Measurements from ENCODE around the gene CIDEA. TPM values are rescaled to one million over a fixed set of nuclear protein-coding genes. Genes with fewer than 3 reads are reported as not detected.
A peak's percentile ranks its signal among the peaks of the same experiment; 100 is the strongest.

Gene CIDEA
- total RNA-seq, 1 experiment from 2014 or later = not detected

DNA sequence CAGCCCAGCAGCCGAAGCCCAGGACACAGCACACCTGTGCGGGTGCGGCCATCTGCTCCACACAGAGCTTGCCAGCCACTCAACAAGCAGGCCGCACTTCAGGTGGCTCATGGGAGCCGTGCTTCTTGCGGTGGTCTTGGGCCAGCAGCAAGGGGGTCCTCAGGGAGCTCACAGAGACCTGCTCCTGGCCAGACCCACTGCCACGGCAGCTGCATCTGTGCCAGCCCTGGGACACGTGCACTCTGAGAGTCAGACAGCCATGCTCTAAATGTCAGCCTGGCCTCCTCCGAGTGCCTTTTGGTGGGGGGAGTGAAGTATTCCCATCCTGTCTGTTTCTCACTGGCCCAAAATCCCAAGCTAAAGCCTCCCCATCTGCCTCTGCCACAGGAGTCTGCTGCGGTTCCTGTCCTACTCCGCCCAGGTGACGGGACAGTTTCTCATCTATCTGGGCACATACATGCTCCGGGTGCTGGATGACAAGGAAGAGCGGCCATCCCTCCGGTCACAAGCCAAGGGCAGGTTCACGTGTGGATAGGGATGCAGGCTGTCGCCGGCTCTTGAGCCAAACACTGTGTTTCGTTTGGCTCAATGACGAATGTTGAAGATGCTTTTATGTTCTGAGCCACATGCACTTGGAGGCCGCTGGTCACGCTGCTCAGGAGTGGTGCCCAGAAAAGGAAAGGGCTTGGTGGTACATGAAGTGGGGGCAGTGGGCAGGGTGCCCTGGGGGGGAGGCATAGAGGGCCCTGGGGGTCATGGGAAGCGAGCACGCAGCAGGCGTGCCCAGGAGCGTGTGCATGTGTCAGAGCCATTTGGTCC, 22.8 kb downstream of the CIDEA start:
- Mint-ChIP-seq H3K4me3 (no peak overlapping the region), H3K9me3 (no peaks in the 10 kb centered on the region), H3K27me3 (ENCODE audit: low read depth) (peaks cover 8% of the 10 kb centered on the region), H3K4me1 (peaks cover 20 to 22% of the 10 kb centered on the region in 2 experiments), H3K36me3 (ENCODE audit: insufficient read depth in 1 of 3, low read depth in 3 of 3) (no peaks in the 10 kb centered on the region; a peak in 1 of 7 replicates), H3K27ac (no peak overlapping the region)
- Histone ChIP-seq H2AFZ (ENCODE audit: low read length) (no peak overlapping the region), H3K18ac (ENCODE audit: insufficient read length, low read depth, low read length) (peak overlapping the region; percentile 16), H3T11ph (ENCODE audit: low read length) (no peak overlapping the region), H3K79me2 (ENCODE audit: insufficient read depth, low read length) (no peaks in the 10 kb centered on the region), H3K79me1 (ENCODE audit: insufficient read depth, low read depth, low read length, poor library complexity, severe bottlenecking) (no peaks in the 10 kb centered on the region), H3K27ac (ENCODE audit: insufficient read length, low read depth, low read length) (no peak overlapping the region), H2BK5ac (ENCODE audit: insufficient read length, low read length) (no peak overlapping the region), H4K91ac (ENCODE audit: insufficient read length, low read depth, low read length) (no peak overlapping the region), H2BK120ac (ENCODE audit: low read depth, low read length, poor library complexity, severe bottlenecking) (no peak overlapping the region), H3K9ac (ENCODE audit: extremely low read depth, insufficient read length, low read length) (no peak overlapping the region), H3K56ac (ENCODE audit: insufficient read length, low read depth, low read length) (no peak overlapping the region), H3K23me2 (ENCODE audit: insufficient read length, low read depth, low read length, poor library complexity, severe bottlenecking) (peaks cover 2% of the 10 kb centered on the region), H4K20me1 (ENCODE audit: control insufficient read depth, insufficient read depth, insufficient read length) (no peaks in the 10 kb centered on the region), H3K27me3 (ENCODE audit: insufficient read depth, low read length) (no peaks in the 10 kb centered on the region; the same call in 1 of the 2 replicates), H4K8ac (replicated peaks; ENCODE audit: insufficient read length, low read depth, low read length) (no peak overlapping the region), H2BK20ac (ENCODE audit: low read depth, low read length, poor library complexity, severe bottlenecking) (no peak overlapping the region), H3K14ac (ENCODE audit: insufficient read depth, low read length) (no peak overlapping the region), H2BK12ac (ENCODE audit: insufficient read length, low read depth, low read length) (no peak overlapping the region), H3K9me3 (ENCODE audit: control insufficient read depth, low read depth, low read length) (no peaks in the 10 kb centered on the region), H2BK15ac (ENCODE audit: low read depth, low read length) (no peak overlapping the region), H3K4me2 (ENCODE audit: insufficient read depth, insufficient read length, low read length) (no peak overlapping the region), H2AK5ac (ENCODE audit: insufficient read length, low read length) (no peak overlapping the region), H3K4ac (ENCODE audit: low read depth, low read length) (no peak overlapping the region), H3K23ac (ENCODE audit: insufficient read length, low read depth, low read length) (no peak overlapping the region), H3K4me1 (ENCODE audit: insufficient read depth, low read length) (no peaks in the 10 kb centered on the region; the same call in 1 of the 2 replicates), H4K5ac (ENCODE audit: insufficient read length, low read depth, low read length) (no peak overlapping the region)
- no peak for TF ChIP-seq CTCF (conservative IDR thresholded peaks at IDR 0.05)
- no CpG with 5 or more reads among the region's 26 CpGs for WGBS (ENCODE audit: extremely low coverage, insufficient read length, low lambda C conversion rate)
- DNase-seq = no peak
